ENCODE results near the gene PHF20. TPM values are rescaled to one million over a fixed set of nuclear protein-coding genes. Genes with fewer than 3 reads are reported as not detected.

The PHF20 gene
- total RNA-seq, 1 donor from 2014 or later: 53.0 TPM

- Mint-ChIP-seq H3K4me3 (no peak overlapping the region), H3K4me1 (no peaks in the 10 kb centered on the region), H3K27me3 (ENCODE audit: low read depth) (no peaks in the 10 kb centered on the region), H3K27ac (ENCODE audit: unreplicated experiment) (no peak overlapping the region), H3K36me3 (ENCODE audit: low read depth) (peaks cover 8% of the 10 kb centered on the region), H3K9me3 (no peaks in the 10 kb centered on the region)
- DNase-seq (ENCODE audit: low read depth, low spot score): no peak
- TF ChIP-seq, protein P1, sequence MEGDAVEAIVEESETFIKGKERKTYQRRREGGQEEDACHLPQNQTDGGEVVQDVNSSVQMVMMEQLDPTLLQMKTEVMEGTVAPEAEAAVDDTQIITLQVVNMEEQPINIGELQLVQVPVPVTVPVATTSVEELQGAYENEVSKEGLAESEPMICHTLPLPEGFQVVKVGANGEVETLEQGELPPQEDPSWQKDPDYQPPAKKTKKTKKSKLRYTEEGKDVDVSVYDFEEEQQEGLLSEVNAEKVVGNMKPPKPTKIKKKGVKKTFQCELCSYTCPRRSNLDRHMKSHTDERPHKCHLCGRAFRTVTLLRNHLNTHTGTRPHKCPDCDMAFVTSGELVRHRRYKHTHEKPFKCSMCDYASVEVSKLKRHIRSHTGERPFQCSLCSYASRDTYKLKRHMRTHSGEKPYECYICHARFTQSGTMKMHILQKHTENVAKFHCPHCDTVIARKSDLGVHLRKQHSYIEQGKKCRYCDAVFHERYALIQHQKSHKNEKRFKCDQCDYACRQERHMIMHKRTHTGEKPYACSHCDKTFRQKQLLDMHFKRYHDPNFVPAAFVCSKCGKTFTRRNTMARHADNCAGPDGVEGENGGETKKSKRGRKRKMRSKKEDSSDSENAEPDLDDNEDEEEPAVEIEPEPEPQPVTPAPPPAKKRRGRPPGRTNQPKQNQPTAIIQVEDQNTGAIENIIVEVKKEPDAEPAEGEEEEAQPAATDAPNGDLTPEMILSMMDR (conservative IDR thresholded peaks at IDR 0.05): no peak
These were observed 141.1 kb downstream of the PHF20 start for GRCh38 chr20:35912881-35913280.

DNA sequence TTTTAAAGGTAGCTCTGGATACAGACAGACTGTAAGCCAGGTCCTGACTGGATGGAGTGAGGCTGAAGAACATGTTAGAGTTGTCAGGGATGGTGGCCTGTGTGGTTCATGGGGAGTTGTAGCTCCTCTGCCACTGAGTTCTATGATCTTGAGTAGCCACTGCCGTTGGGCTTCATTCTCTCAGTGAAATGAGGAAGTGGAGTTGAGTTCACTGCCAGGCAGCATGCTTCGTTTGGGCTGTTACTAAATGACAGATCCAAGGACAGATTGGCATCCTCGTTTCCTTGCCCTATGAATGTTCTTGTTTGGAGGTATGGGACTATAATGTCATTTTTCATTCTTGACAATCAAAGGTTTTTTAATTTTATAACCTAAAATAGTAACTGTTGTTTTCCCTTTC is 145.3 kb downstream of the PHF20 start:
- no peaks in the 10 kb centered on the region for H3K9me3 Mint-ChIP-seq
- no peak overlapping the region for H3K4me3 Mint-ChIP-seq
- H3K36me3 Mint-ChIP-seq (ENCODE audit: low read depth): peaks cover 10% of the 10 kb centered on the region
- H3K27ac Mint-ChIP-seq (ENCODE audit: unreplicated experiment): no peak overlapping the region
- TF ChIP-seq, protein P1 (conservative IDR thresholded peaks at IDR 0.05): no peak
- no peak for DNase-seq (ENCODE audit: low read depth, low spot score)
- H3K27me3 Mint-ChIP-seq (ENCODE audit: low read depth): no peaks in the 10 kb centered on the region
- H3K4me1 Mint-ChIP-seq: no peaks in the 10 kb centered on the region

GRCh38 chr20:35918021-35918420 is 146.2 kb downstream of the PHF20 start:
- no peak for DNase-seq (ENCODE audit: low read depth, low spot score)
- H3K9me3 Mint-ChIP-seq: no peaks in the 10 kb centered on the region

GRCh38 chr20:35920523-35920922 is 148.7 kb downstream of the PHF20 start:
- no peak overlapping the region for H3K27ac Mint-ChIP-seq (ENCODE audit: unreplicated experiment)
- H3K27me3 Mint-ChIP-seq (ENCODE audit: low read depth): no peaks in the 10 kb centered on the region
- DNase-seq (ENCODE audit: low read depth, low spot score): no peak
- TF ChIP-seq, protein P1 (conservative IDR thresholded peaks at IDR 0.05): no peak
- peaks cover 6% of the 10 kb centered on the region for H3K36me3 Mint-ChIP-seq (ENCODE audit: low read depth)
- no peaks in the 10 kb centered on the region for H3K4me1 Mint-ChIP-seq
- H3K9me3 Mint-ChIP-seq: no peaks in the 10 kb centered on the region
- H3K4me3 Mint-ChIP-seq: no peak overlapping the region

More at GRCh38 chr20:35918021-35918420, 146.2 kb downstream of the PHF20 start:
- Mint-ChIP-seq H3K4me1 (no peaks in the 10 kb centered on the region), H3K27ac (ENCODE audit: unreplicated experiment) (no peak overlapping the region), H3K27me3 (ENCODE audit: low read depth) (no peaks in the 10 kb centered on the region), H3K36me3 (ENCODE audit: low read depth) (peaks cover 8% of the 10 kb centered on the region), H3K4me3 (no peak overlapping the region)
- TF ChIP-seq, protein P1 (conservative IDR thresholded peaks at IDR 0.05): no peak

GRCh38 chr20:35929301-35929700 is 157.5 kb downstream of the PHF20 start:
- Mint-ChIP-seq H3K36me3 (ENCODE audit: low read depth) (peaks cover 12% of the 10 kb centered on the region), H3K27ac (ENCODE audit: unreplicated experiment) (no peak overlapping the region), H3K4me3 (no peak overlapping the region), H3K4me1 (no peaks in the 10 kb centered on the region), H3K27me3 (ENCODE audit: low read depth) (no peaks in the 10 kb centered on the region), H3K9me3 (no peaks in the 10 kb centered on the region)
- no peak for DNase-seq (ENCODE audit: low read depth, low spot score)
- TF ChIP-seq, protein P1 (conservative IDR thresholded peaks at IDR 0.05): no peak

DNA sequence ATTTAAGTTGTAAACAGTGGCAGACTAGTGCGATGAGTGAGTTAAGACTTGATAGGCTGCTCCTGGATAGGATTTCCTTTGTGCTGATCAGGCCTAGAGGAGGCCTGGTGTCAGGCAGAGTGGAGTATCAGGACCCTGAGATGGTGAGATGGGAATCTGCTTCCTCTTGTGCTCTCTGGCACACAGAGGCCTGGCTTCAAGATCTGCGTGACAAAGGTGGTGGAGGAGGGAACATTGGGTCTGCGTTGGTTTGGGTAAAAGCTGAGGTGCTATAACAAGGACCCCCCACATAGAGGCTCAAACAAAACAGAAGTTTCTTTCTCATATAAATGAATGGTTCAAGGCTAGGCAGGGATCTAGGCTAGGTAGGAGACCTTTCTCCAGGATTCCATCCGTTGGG is 162.2 kb downstream of the PHF20 start:
- H3K4me1 Mint-ChIP-seq: no peaks in the 10 kb centered on the region
- H3K4me3 Mint-ChIP-seq: no peak overlapping the region
- TF ChIP-seq, protein P1 (conservative IDR thresholded peaks at IDR 0.05): no peak
- H3K9me3 Mint-ChIP-seq: no peaks in the 10 kb centered on the region
- no peak overlapping the region for H3K27ac Mint-ChIP-seq (ENCODE audit: unreplicated experiment)
- no peaks in the 10 kb centered on the region for H3K27me3 Mint-ChIP-seq (ENCODE audit: low read depth)
- peaks cover 14% of the 10 kb centered on the region for H3K36me3 Mint-ChIP-seq (ENCODE audit: low read depth)
- DNase-seq (ENCODE audit: low read depth, low spot score): no peak
